ENCODE data around the gene PACSIN1.
"Not testable (repeated sequence)": the region's sequence is repeated elsewhere in the genome, so short reads cannot be mapped to it uniquely, and the experiment has no call there.

PACSIN1 gene

GRCh38 chr6:34484391-34484790 lies 18.5 kb downstream of the PACSIN1 start:
- Mint-ChIP-seq H3K4me1 (peaks cover 16% of the 10 kb centered on the region), H3K4me3 (no peak overlapping the region), H3K27ac (no peak overlapping the region), H3K27me3 (ENCODE audit: low read depth, poor library complexity) (peaks cover 10% of the 10 kb centered on the region), H3K36me3 (ENCODE audit: low read depth) (no peaks in the 10 kb centered on the region), H3K9me3 (no peaks in the 10 kb centered on the region)
- no peak for DNase-seq
- TF ChIP-seq CTCF (IDR thresholded peaks at IDR 0.05) = no peak

- no peak overlapping the region for H3K27ac Mint-ChIP-seq
- TF ChIP-seq CTCF (IDR thresholded peaks at IDR 0.05) = no peak
- no peak overlapping the region for H3K4me3 Mint-ChIP-seq
- DNase-seq = no peak
- no peaks in the 10 kb centered on the region for H3K9me3 Mint-ChIP-seq
- H3K4me1 Mint-ChIP-seq = peaks cover 16% of the 10 kb centered on the region
- H3K36me3 Mint-ChIP-seq (ENCODE audit: low read depth) = no peaks in the 10 kb centered on the region
- peaks cover 9% of the 10 kb centered on the region for H3K27me3 Mint-ChIP-seq (ENCODE audit: low read depth, poor library complexity)
These were observed 19.0 kb downstream of the PACSIN1 start for GRCh38 chr6:34484899-34485298.

- Mint-ChIP-seq H3K27me3 (ENCODE audit: low read depth, poor library complexity) (peaks cover 4% of the 10 kb centered on the region), H3K36me3 (ENCODE audit: low read depth) (no peaks in the 10 kb centered on the region), H3K4me1 (peaks cover 20% of the 10 kb centered on the region), H3K9me3 (no peaks in the 10 kb centered on the region), H3K27ac (no peak overlapping the region), H3K4me3 (no peak overlapping the region)
- TF ChIP-seq CTCF (IDR thresholded peaks at IDR 0.05) = no peak
- DNase-seq = no peak
These were observed 19.6 kb downstream of the PACSIN1 start for GRCh38 chr6:34485321-34486060.

- Mint-ChIP-seq H3K4me3 (no peak overlapping the region), H3K27ac (no peak overlapping the region), H3K4me1 (peaks cover 27% of the 10 kb centered on the region), H3K9me3 (no peaks in the 10 kb centered on the region), H3K27me3 (ENCODE audit: low read depth, poor library complexity) (peaks cover 10% of the 10 kb centered on the region), H3K36me3 (ENCODE audit: low read depth) (no peaks in the 10 kb centered on the region)
- no peak for DNase-seq
- no peak for TF ChIP-seq CTCF (IDR thresholded peaks at IDR 0.05)
These were observed 20.3 kb downstream of the PACSIN1 start for GRCh38 chr6:34486106-34486740.

- H3K9me3 Mint-ChIP-seq; H3K27ac Mint-ChIP-seq; DNase-seq; H3K4me3 Mint-ChIP-seq; H3K36me3 Mint-ChIP-seq (ENCODE audit: low read depth): not testable (repeated sequence)
- peaks cover 34% of the 10 kb centered on the region for H3K4me1 Mint-ChIP-seq
- H3K27me3 Mint-ChIP-seq (ENCODE audit: low read depth, poor library complexity) = peaks cover 15% of the 10 kb centered on the region
These were observed 21.0 kb downstream of the PACSIN1 start for GRCh38 chr6:34486886-34487285.

- no peak for TF ChIP-seq CTCF (IDR thresholded peaks at IDR 0.05)
- no peaks in the 10 kb centered on the region for H3K36me3 Mint-ChIP-seq (ENCODE audit: low read depth)
- H3K4me1 Mint-ChIP-seq = peaks cover 35% of the 10 kb centered on the region
- H3K27ac Mint-ChIP-seq = no peak overlapping the region
- peaks cover 13% of the 10 kb centered on the region for H3K27me3 Mint-ChIP-seq (ENCODE audit: low read depth, poor library complexity)
- DNase-seq = no peak
- no peak overlapping the region for H3K4me3 Mint-ChIP-seq
- H3K9me3 Mint-ChIP-seq = no peaks in the 10 kb centered on the region
These were observed 21.7 kb downstream of the PACSIN1 start for GRCh38 chr6:34487536-34487935.

Data from nephron progenitor cell (in vitro differentiated cells).